MCF 10A (cell line): ENCODE results near the gene ALG1L2. TPM values are rescaled to one million over a fixed set of nuclear protein-coding genes. Genes with fewer than 3 reads are reported as not detected.
"Not testable (repeated sequence)": the region's sequence is repeated elsewhere in the genome, so short reads cannot be mapped to it uniquely, and the experiment has no call there.

Experiments
- BruUV-seq: library from RNA; stranded (reverse); fragments of 400-500 nt; replicated peaks from 2 replicates; lab custom pipeline; 2021; lab: Mats Ljungman, UMichigan
- CTCF ChIA-PET: fragments of 300-600 bp; sonication (Branson Sonifier 250); formaldehyde crosslinking; extraction: SDS; loops from one replicate; lab custom pipeline; 2021; ENCODE audit warnings: antibody characterized with exemption, inconsistent platforms; lab: Yijun Ruan, JAX
- POLR2A ChIA-PET: fragments of 300-600, 350-650 bp; sonication (Branson Sonifier 250); formaldehyde crosslinking; extraction: SDS; loops from one replicate; lab custom pipeline; 2020; ENCODE audit warnings: antibody characterized with exemption, inconsistent platforms; lab: Yijun Ruan, JAX
- DNase-seq: peaks from one replicate; pipeline ENCODE4 v3.0.0-alpha.2; 2018; ENCODE audit not compliant: unreplicated experiment
- H3K27ac Mint-ChIP-seq: one replicate; pipeline ENCODE4 v1.8.0; 2022; ENCODE audit warnings: mild to moderate bottlenecking, low read depth, mixed read lengths; ENCODE audit not compliant: unreplicated experiment
- H3K27me3 Mint-ChIP-seq: one replicate; pipeline ENCODE4 v1.8.0; 2022; ENCODE audit warnings: mixed read lengths; ENCODE audit not compliant: insufficient read depth, unreplicated experiment
- H3K36me3 Mint-ChIP-seq: one replicate; pipeline ENCODE4 v1.8.0; 2022; ENCODE audit warnings: mild to moderate bottlenecking, moderate library complexity, mixed read lengths; ENCODE audit not compliant: insufficient read depth, unreplicated experiment
- H3K4me1 Mint-ChIP-seq: one replicate; pipeline ENCODE4 v1.8.0; 2022; ENCODE audit warnings: mixed read lengths; ENCODE audit not compliant: insufficient read depth, unreplicated experiment
- H3K4me3 Mint-ChIP-seq: one replicate; pipeline ENCODE4 v1.8.0; 2022; ENCODE audit warnings: mild to moderate bottlenecking, moderate library complexity, mixed read lengths; ENCODE audit not compliant: unreplicated experiment
- H3K9me3 Mint-ChIP-seq: one replicate; pipeline ENCODE4 v1.8.0; 2022; ENCODE audit warnings: mixed read lengths; ENCODE audit not compliant: unreplicated experiment
- CTCF ChIP-seq: fragments of 200-600 bp; IDR thresholded peaks from one replicate; pipeline ENCODE4 v1.8.0; 2022; ENCODE audit warnings: antibody characterized with exemption, mild to moderate bottlenecking; ENCODE audit not compliant: unreplicated experiment
- intact Hi-C: fragments of 100-400 bp; cut with micrococcal nuclease; formaldehyde crosslinking; loops from 2 replicates; pipeline ENCODE4 v1.14.1; 2022
- total RNA-seq: library from RNA; stranded (reverse); gene quantifications from 2 replicates; pipeline ENCODE4 v1.2.3, GENCODE V29; 2022

The ALG1L2 gene
- total RNA-seq, 1 experiment from 2014 or later = not detected

GRCh38 chr3:130093741-130094391 lies 12.2 kb downstream of the ALG1L2 start:
- Mint-ChIP-seq H3K27ac (no peak overlapping the region), H3K9me3 (no peaks in the 10 kb centered on the region), H3K4me3 (no peak overlapping the region), H3K27me3 (no peaks in the 10 kb centered on the region), H3K36me3 (no peaks in the 10 kb centered on the region), H3K4me1 (no peaks in the 10 kb centered on the region)
- ChIA-PET POLR2A (no interaction called here), CTCF (interaction anchor here (1.7 kb wide), 1 partner anchor 152 kb away, joined by 7 read pairs; no protein-coding TSS in a partner anchor)
- intact Hi-C loops = no loop called here
- BruUV-seq = no TSS peak
- no peak for DNase-seq
- TF ChIP-seq CTCF = no peak

GRCh38 chr3:130094491-130094941 lies 12.9 kb downstream of the ALG1L2 start:
- peak; percentile 43 for DNase-seq
- H3K27me3 Mint-ChIP-seq, POLR2A ChIA-PET, H3K4me1 Mint-ChIP-seq, H3K36me3 Mint-ChIP-seq, H3K4me3 Mint-ChIP-seq, intact Hi-C loops, BruUV-seq, H3K27ac Mint-ChIP-seq, H3K9me3 Mint-ChIP-seq: not testable (repeated sequence)
- CTCF ChIA-PET = interaction anchor here (2.4 to 5.3 kb wide), 2 partner anchors 11 to 152 kb away, joined by 6 to 39 read pairs; no protein-coding TSS in a partner anchor

DNA sequence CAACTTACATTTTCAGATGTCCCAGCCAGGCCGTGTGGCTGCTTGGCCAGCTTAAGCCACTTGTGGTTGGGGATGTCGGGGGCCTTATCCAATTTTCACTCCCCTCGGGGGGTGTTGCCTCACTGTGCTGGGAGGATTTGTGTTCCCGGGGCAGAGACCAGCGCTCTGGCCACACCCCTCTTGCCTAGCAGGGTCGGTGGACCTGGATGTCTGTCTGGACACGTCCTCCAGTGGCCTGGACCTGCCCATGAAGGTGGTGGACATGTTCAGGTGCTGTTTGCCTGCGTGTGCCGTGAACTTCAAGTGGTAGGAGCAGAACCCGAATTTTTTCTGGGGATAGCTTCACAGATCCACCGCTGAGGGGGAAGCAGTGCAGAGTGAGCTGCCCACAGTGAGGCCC lies 14.2 kb downstream of the ALG1L2 start:
- POLR2A ChIA-PET = interaction anchor here (1.5 kb wide), 1 partner anchor 154 kb away, joined by 4 read pairs; no protein-coding TSS in a partner anchor
- H3K27me3 Mint-ChIP-seq, H3K4me3 Mint-ChIP-seq, H3K36me3 Mint-ChIP-seq, BruUV-seq, H3K27ac Mint-ChIP-seq, H3K9me3 Mint-ChIP-seq, H3K4me1 Mint-ChIP-seq: not testable (repeated sequence)
- CTCF ChIA-PET = interaction anchor here (0.6 to 5.3 kb wide), 4 partner anchors 9 to 162 kb away, joined by 3 to 39 read pairs (median 4); no protein-coding TSS in a partner anchor
- peak; percentile 26 for DNase-seq
- intact Hi-C loops = loop anchor here (5.0 kb wide), 1 partner anchor 154 kb away; no protein-coding TSS in a partner anchor

GRCh38 chr3:130097096-130097495 lies 15.5 kb downstream of the ALG1L2 start:
- BruUV-seq, H3K36me3 Mint-ChIP-seq, H3K27me3 Mint-ChIP-seq, H3K9me3 Mint-ChIP-seq, H3K4me1 Mint-ChIP-seq, H3K4me3 Mint-ChIP-seq, H3K27ac Mint-ChIP-seq, DNase-seq: not testable (repeated sequence)
- ChIA-PET POLR2A (interaction anchor here (1.5 kb wide), 1 partner anchor 155 kb away, joined by 4 read pairs; no protein-coding TSS in a partner anchor), CTCF (interaction anchor here (0.6 to 5.3 kb wide), 3 partner anchors 8 to 1464 kb away, joined by 3 to 39 read pairs (median 6); no protein-coding TSS in a partner anchor)
- intact Hi-C loops = loop anchor here (5.0 kb wide), 1 partner anchor 155 kb away; no protein-coding TSS in a partner anchor

DNA sequence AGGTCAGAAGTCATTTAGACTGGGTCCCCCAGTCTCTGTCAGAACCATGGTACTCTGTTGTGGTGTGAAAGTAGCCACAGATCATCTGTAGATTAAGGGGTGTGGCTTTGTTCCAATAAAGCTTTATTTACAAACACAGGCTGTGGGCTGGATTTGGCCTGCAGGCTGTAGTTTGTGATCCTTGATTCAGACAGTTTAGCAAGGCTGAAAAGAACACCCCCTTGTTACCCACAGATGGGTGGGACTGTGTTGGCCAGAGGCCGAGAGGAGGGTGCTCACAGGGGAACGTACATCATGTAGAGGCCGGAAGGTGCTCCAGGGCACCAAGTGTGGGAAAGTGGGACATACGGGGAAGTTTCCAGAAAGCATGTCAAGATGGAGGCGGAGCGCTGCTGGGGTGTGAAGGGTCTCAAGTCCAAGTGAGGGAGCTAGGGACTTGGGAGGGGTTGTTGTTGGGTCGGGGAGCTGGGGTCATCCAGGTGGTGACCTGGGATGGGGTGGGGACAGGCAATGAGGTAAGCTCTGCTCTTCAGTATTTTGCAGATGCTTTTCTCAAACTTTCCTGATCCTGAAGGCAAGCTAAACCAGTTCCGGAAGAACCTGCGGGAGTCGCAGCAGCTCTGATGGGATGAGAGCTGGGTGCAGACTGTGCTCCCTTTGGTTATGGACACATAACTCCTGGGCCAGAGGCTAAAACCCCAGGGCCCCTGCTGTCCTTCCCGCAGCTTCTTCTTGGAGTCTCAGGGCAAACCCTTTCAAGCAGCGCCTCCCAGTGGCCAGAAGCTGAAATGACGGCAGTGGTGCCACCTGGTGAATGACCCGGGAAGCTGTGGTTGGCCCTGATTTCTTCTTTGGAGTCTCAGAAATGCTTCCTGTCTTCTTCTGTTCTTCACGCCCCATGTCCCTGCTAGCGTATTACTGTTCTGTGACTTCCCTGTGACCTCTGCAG lies 16.3 kb downstream of the ALG1L2 start:
- H3K27me3 Mint-ChIP-seq, H3K36me3 Mint-ChIP-seq, H3K9me3 Mint-ChIP-seq, H3K4me3 Mint-ChIP-seq, H3K27ac Mint-ChIP-seq, BruUV-seq, POLR2A ChIA-PET, DNase-seq, H3K4me1 Mint-ChIP-seq: not testable (repeated sequence)
- CTCF ChIA-PET = interaction anchor here (1.2 to 5.3 kb wide), 2 partner anchors 9 to 156 kb away, joined by 8 to 39 read pairs; no protein-coding TSS in a partner anchor
- TF ChIP-seq CTCF = peak; percentile 28
- intact Hi-C loops = loop anchor here (5.0 kb wide), 1 partner anchor 156 kb away; no protein-coding TSS in a partner anchor

GRCh38 chr3:130098639-130099385 lies 17.2 kb downstream of the ALG1L2 start:
- POLR2A ChIA-PET, H3K4me1 Mint-ChIP-seq, H3K27me3 Mint-ChIP-seq, DNase-seq, H3K27ac Mint-ChIP-seq, H3K36me3 Mint-ChIP-seq, H3K9me3 Mint-ChIP-seq, H3K4me3 Mint-ChIP-seq, BruUV-seq: not testable (repeated sequence)
- intact Hi-C loops = loop anchor here (5.0 kb wide), 1 partner anchor 157 kb away; no protein-coding TSS in a partner anchor
- CTCF ChIA-PET = interaction anchor here (0.6 to 5.3 kb wide), 4 partner anchors 9 to 157 kb away, joined by 3 to 39 read pairs (median 6); partner anchors contain the start of gene ALG1L2
